Cardiac fibroblast (primary cell): Measurements from ENCODE around the gene IFNGR2.
A peak's percentile ranks its signal among the peaks of the same experiment; 100 is the strongest.

Source experiments
- DNase-seq, 2 donors: peaks; one replicate each; pipeline versions ENCODE4 v3.0.0 to v3.0.0-alpha.2; 2010; ENCODE audit warnings: low read depth in 2 of 2
- H3K4me3 ChIP-seq, 2 donors: replicated peaks in 1 of 2; 1 replicate in 1 of 2; 2 replicates in 1 of 2; pipeline ENCODE4 v1.5.1; 2011; ENCODE audit warnings: low read depth in 2 of 2, low read length in 2 of 2, mild to moderate bottlenecking in 2 of 2, moderate library complexity in 1 of 2
- TF ChIP-seq, protein P1 (sequence below): IDR thresholded peaks from one replicate; pipeline ENCODE4 v1.5.1; 2011; ENCODE audit warnings: low read depth, mild to moderate bottlenecking, low read length, inconsistent platforms

IFNGR2 gene

DNA sequence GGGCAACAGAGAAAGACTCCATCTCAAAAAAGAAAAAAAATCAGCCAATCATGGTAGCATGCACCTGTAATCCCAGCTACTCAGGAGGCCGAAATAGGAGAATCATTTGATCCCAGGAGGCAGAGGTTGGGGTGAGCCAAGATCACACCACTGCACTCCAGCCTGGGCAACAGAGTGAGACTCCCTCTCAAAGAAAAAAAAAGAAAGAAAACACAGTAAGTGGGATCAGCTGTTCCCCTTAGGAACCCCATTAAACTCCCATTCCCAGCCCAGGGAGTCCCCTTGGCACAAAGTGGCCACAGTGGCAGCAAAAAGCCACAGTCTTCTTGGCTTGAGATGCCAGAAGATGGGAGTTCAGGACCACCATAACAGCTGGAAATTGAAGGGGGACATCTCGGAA lies 67.5 kb downstream of the IFNGR2 start:
- H3K4me3 ChIP-seq: no peak overlapping the region
- DNase-seq: no peak
- TF ChIP-seq, protein P1, sequence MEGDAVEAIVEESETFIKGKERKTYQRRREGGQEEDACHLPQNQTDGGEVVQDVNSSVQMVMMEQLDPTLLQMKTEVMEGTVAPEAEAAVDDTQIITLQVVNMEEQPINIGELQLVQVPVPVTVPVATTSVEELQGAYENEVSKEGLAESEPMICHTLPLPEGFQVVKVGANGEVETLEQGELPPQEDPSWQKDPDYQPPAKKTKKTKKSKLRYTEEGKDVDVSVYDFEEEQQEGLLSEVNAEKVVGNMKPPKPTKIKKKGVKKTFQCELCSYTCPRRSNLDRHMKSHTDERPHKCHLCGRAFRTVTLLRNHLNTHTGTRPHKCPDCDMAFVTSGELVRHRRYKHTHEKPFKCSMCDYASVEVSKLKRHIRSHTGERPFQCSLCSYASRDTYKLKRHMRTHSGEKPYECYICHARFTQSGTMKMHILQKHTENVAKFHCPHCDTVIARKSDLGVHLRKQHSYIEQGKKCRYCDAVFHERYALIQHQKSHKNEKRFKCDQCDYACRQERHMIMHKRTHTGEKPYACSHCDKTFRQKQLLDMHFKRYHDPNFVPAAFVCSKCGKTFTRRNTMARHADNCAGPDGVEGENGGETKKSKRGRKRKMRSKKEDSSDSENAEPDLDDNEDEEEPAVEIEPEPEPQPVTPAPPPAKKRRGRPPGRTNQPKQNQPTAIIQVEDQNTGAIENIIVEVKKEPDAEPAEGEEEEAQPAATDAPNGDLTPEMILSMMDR: no peak

DNA sequence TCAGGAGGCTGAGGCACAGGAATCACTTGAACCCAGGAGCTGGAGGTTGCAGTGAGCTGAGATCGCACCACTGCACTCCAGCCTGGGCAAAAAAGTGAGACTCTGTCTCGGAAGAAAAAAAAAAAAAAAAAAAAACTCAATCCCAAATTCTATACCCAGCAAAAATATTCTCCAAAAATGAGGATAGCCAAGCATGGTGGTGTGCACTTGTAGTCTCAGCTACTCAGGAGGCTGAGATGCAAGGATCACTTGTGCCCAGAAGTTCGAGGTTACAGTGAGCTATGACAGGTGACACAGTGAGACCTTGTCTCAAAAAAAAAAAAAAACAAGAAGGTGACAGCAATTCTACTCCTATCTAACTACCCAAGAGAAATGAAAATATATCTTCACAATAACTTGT lies 70.1 kb downstream of the IFNGR2 start:
- DNase-seq: no peak
- no peak overlapping the region for H3K4me3 ChIP-seq
- TF ChIP-seq, protein P1: no peak

DNA sequence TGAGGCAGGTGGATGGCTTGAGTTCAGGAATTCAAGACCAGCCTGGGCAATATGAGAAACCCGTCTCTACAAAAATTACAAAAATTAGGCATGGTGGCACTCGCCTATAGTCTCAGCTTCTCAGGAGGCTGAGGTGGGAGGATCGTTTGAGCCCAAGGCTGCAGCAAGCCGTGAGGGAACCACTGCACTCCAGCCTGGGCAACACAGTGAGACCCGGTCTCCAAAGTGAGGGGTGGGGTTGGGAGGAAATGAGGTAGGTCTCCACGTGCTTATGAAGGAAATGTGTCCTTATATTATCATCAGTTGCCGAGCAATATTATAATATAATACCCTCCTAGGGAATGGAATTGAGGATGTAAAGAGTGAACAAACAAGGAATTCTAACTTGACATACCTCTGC lies 73.9 kb downstream of the IFNGR2 start:
- no peak for DNase-seq
- TF ChIP-seq, protein P1: no peak
- no peak overlapping the region for H3K4me3 ChIP-seq

DNA sequence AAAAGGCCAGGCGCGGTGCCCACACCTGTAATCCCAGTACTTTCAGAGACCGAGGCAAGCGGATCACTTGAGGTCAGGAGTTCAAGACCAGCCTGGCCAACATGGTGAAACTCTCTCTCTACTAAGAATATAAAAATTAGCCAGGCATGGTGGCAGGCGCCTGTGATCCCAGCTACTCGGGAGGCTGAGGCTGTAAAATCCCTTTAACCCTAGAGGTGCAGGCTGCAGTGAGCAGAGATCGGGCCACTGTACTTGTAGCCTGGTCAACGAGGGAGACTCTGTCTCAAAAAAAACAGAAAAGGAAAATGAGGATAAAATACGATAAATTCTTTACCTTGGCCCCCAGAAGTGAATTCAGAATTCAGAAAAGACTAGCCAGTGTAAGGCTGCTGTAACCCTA lies 75.0 kb downstream of the IFNGR2 start:
- TF ChIP-seq, protein P1: no peak
- peak overlapping the region; percentile 58 to 83 for H3K4me3 ChIP-seq
- DNase-seq: no peak

DNA sequence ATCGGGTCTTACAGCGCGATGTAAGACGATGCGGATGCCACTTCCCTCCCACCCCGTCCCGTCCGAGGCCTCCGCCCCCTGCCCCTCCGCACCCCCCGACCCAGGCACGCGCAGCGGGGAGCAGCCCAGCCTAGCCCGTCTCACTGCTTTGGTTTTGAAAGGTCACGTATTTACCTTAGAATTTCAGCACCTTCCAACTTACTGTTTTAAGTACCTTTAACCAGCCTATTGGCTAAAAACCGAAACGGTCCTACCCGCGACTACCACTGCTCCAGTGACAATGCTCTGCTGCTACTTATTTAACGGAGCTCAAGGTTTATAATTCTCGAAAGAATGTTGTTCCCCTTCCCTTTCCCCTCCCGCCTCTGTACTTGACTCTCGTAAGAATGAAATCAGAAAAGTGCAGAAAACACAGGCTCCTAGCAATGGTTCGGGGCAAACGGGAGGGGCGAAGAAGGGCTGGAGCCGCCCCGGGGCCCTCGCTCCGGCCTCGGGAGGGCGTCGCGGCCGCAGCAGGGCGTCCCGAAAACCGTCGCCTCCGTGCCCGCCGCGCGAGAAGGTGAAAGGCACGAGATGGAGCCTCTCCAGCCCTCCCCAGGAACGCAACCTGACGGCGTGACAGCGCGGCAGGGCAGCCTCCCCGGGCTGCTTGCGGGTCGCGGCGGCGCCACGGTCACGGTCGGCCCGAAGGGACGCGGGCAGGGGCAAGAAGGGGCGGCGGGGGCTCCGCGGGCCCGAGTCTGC lies 75.9 kb downstream of the IFNGR2 start:
- TF ChIP-seq, protein P1: no peak
- peak overlapping the region; percentile 58 to 83 for H3K4me3 ChIP-seq
- peak; percentile 32 to 34 for DNase-seq

DNA sequence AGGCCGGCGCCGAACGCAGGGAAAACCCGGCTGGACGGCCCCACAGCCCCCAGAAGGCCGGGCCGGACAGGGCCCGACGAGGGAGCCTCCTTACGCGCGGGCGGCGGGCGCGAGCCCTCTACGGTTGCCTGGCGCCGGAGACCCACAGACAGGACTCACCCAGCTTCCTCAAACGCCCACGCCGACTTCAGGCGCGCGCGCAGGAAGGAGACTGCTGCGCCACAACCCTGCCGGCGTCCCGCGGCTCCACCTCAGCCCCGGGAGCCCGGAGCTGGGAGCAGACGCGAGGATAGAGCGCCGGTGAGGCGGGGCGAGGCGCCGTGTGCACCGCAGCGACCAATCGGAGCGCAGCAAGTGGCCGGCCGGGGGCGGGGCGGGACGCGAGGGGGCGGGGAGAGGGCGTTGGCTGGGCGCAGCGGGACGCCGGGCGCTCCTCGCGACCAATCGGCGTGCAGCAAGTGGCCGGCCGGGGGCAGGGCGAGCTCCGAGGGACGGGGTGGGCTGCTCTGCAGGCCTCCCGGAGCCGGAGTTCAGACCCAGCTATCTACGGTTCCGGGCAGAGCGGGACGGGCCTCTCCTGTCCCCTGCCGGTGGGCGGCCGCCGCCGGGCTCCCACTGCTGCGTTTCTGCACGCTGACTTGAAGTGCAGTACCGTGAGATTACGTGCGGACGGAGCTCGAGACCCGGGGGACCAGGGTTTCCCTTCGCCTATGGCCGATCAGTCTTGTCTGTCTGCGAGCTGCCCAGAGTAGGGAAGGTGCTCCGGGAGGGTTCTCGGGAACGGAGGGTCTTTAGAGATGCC lies 76.7 kb downstream of the IFNGR2 start, which contains the start of gene TMEM50B:
Gene TMEM50B (minus strand): TSS at position 296 of the 802 bp plus-strand sequence. CDS start 11,089 bp downstream, outside the sequence.
- TF ChIP-seq, protein P1: peak; percentile 35
- peak; percentile 94 to 98 for DNase-seq
- H3K4me3 ChIP-seq: peak within 1 kb of the TSS; percentile 73 to 83
